ENCODE results near the gene PACS1. TPM values are rescaled to one million over a fixed set of nuclear protein-coding genes. Genes with fewer than 3 reads are reported as not detected.

The PACS1 gene
- polyA plus RNA-seq, 3 donors = 8.1 to 36.8 (median 12.4) TPM

DNA sequence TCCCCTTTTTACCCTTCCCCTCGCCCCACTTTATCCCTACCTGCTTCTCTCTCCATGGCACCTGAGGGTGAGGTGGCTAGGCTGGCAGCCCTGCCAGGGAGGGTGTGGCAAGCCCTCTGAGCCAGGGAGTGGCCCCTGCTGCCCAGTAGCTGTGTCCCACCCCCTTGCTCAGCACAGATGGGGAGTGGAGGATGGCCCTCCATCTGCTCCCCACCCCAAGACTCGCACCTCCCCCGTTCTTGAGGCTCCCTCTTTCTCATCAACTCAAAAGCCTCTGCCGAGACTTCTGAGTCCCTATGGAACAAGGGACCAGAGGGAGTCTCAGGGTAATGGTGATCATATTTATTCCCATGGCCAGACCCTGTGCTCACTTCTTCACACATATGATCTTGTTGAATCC lies 223.3 kb downstream of the PACS1 start:
- DNase-seq = no peak

DNA sequence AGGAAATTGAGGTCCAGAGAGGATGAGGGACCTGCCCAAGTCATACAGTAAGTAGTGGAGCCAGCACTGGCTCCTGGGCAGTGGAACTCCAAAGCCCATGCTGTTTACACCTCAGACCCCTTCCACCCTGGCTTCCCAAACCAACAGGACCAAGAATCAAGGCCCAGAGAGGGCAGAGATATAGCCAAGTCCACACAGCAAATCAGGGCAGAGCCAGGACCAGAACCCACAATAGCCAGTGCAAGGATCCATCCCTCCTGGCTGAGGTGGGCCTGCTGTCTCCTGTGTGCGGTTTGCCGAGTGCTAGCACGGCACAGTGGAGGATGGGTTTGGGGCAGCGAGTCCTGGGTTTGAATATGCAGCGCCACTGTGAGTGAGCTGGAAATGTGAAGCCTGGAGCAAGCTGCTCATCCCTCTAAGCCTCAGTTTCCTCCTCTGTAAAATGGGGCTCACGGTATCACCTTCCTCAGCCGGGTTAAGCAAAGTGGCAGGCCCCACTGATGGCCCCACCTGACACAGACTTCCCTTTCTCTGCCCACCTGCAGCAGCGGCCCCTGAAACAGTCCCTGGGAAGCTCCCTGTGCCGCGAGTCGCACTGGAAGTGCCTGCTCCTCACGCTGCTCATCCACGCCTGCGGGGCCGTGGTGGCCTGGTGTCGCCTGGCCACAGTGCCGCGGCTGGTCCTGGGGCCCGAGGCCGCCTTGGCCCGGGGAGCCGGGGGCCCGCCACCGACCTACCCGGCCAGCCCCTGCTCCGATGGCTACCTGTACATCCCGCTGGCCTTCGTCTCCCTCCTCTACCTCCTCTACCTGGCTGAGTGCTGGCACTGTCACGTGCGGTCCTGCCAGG lies 223.9 kb downstream of the PACS1 start:
- DNase-seq = no peak
- peaks cover 17% of the 10 kb centered on the region for H3K4me1 Mint-ChIP-seq

More for the DNA sequence above, 223.3 kb downstream of the PACS1 start:
- Histone ChIP-seq H3K9ac (ENCODE audit: insufficient read depth, low read length, poor library complexity, severe bottlenecking) (no peak overlapping the region), H3K27ac (ENCODE audit: low read depth in 1 of 2, low read length in 2 of 2) (no peak overlapping the region), H3K9me3 (replicated peaks in 1 of 2; ENCODE audit: control insufficient read depth in 1 of 2, insufficient read depth in 1 of 2, low read length in 2 of 2) (peaks cover 0 to 11% of the 10 kb centered on the region in 2 donors), H3K4me1 (ENCODE audit: control insufficient read depth in 1 of 2, insufficient read depth in 2 of 2, low read length in 2 of 2) (peaks cover 20 to 26% of the 10 kb centered on the region in 2 donors), H3K27me3 (ENCODE audit: control insufficient read depth in 2 of 2, insufficient read depth in 2 of 2, low read length in 2 of 2) (peaks cover 24 to 49% of the 10 kb centered on the region in 2 donors), H3K4me3 (replicated peaks in 1 of 3; ENCODE audit: low read depth in 2 of 3, low read length in 3 of 3) (no peak overlapping the region), H2AFZ (ENCODE audit: insufficient read depth, low read depth, low read length, poor library complexity, severe bottlenecking) (no peak overlapping the region), H3K79me2 (ENCODE audit: insufficient read depth, low read length) (no peaks in the 10 kb centered on the region), H4K20me1 (ENCODE audit: insufficient read depth, low read length) (no peaks in the 10 kb centered on the region), H3K36me3 (replicated peaks in 1 of 2; ENCODE audit: control insufficient read depth in 1 of 2, insufficient read depth in 2 of 2, low read length in 2 of 2) (no peaks in the 10 kb centered on the region), H3K4me2 (replicated peaks; ENCODE audit: extremely low read depth, low read length, poor library complexity, severe bottlenecking) (no peak overlapping the region)
- Mint-ChIP-seq H3K4me3 (peak overlapping the region in 1 of 2 donors; percentile 2), H3K27me3 (ENCODE audit: low read depth in 3 of 3) (peaks cover 39 to 56% (median 42%) of the 10 kb centered on the region in 3 donors), H3K4me1 (peaks cover 19% of the 10 kb centered on the region), H3K36me3 (peaks cover 4 to 7% of the 10 kb centered on the region in 2 donors), H3K27ac (no peak overlapping the region), H3K9me3 (peaks cover 0 to 7% (median 4%) of the 10 kb centered on the region in 7 donors)
- TF ChIP-seq, protein P1, sequence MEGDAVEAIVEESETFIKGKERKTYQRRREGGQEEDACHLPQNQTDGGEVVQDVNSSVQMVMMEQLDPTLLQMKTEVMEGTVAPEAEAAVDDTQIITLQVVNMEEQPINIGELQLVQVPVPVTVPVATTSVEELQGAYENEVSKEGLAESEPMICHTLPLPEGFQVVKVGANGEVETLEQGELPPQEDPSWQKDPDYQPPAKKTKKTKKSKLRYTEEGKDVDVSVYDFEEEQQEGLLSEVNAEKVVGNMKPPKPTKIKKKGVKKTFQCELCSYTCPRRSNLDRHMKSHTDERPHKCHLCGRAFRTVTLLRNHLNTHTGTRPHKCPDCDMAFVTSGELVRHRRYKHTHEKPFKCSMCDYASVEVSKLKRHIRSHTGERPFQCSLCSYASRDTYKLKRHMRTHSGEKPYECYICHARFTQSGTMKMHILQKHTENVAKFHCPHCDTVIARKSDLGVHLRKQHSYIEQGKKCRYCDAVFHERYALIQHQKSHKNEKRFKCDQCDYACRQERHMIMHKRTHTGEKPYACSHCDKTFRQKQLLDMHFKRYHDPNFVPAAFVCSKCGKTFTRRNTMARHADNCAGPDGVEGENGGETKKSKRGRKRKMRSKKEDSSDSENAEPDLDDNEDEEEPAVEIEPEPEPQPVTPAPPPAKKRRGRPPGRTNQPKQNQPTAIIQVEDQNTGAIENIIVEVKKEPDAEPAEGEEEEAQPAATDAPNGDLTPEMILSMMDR (IDR thresholded peaks at IDR 0.05) = no peak
- intact Hi-C loops (cut with micrococcal nuclease) = no loop called here
- no CpG with 5 or more reads among the region's 4 CpGs for WGBS (ENCODE audit: insufficient coverage)

More for the DNA sequence above, 223.9 kb downstream of the PACS1 start:
- Histone ChIP-seq H3K4me2 (replicated peaks; ENCODE audit: extremely low read depth, low read length, poor library complexity, severe bottlenecking) (no peak overlapping the region), H3K27ac (ENCODE audit: low read depth in 1 of 2, low read length in 2 of 2) (no peak overlapping the region), H2AFZ (ENCODE audit: insufficient read depth, low read depth, low read length, poor library complexity, severe bottlenecking) (no peak overlapping the region), H3K4me3 (replicated peaks in 1 of 3; ENCODE audit: low read depth in 2 of 3, low read length in 3 of 3) (no peak overlapping the region), H3K9me3 (replicated peaks in 1 of 2; ENCODE audit: control insufficient read depth in 1 of 2, insufficient read depth in 1 of 2, low read length in 2 of 2) (peaks cover 0 to 11% of the 10 kb centered on the region in 2 donors), H3K79me2 (ENCODE audit: insufficient read depth, low read length) (no peaks in the 10 kb centered on the region), H4K20me1 (ENCODE audit: insufficient read depth, low read length) (no peaks in the 10 kb centered on the region), H3K9ac (ENCODE audit: insufficient read depth, low read length, poor library complexity, severe bottlenecking) (no peak overlapping the region), H3K36me3 (replicated peaks in 1 of 2; ENCODE audit: control insufficient read depth in 1 of 2, insufficient read depth in 2 of 2, low read length in 2 of 2) (no peaks in the 10 kb centered on the region), H3K4me1 (ENCODE audit: control insufficient read depth in 1 of 2, insufficient read depth in 2 of 2, low read length in 2 of 2) (peaks cover 17 to 22% of the 10 kb centered on the region in 2 donors), H3K27me3 (ENCODE audit: control insufficient read depth in 2 of 2, insufficient read depth in 2 of 2, low read length in 2 of 2) (peaks cover 24 to 49% of the 10 kb centered on the region in 2 donors)
- peaks cover 4 to 7% of the 10 kb centered on the region in 2 donors for H3K36me3 Mint-ChIP-seq
- intact Hi-C loops (cut with micrococcal nuclease) = no loop called here
- peak overlapping the region in 1 of 2 donors; percentile 2 for H3K4me3 Mint-ChIP-seq
- peaks cover 39 to 60% (median 42%) of the 10 kb centered on the region in 3 donors for H3K27me3 Mint-ChIP-seq (ENCODE audit: low read depth in 3 of 3)
- no peak overlapping the region for H3K27ac Mint-ChIP-seq
- TF ChIP-seq, protein P1 (IDR thresholded peaks at IDR 0.05) = no peak
- H3K9me3 Mint-ChIP-seq = peaks cover 0 to 7% (median 4%) of the 10 kb centered on the region in 7 donors
- WGBS (ENCODE audit: insufficient coverage) = 79% methylated on average over 27 of the region's 30 CpGs

Other genes with a start within 250 kb of the PACS1 start
- under 1 TPM; 0.07 to 0.40 (median 0.12) TPM for gene SNX32, start 236.3 kb upstream of the PACS1 start, polyA plus RNA-seq
- gene CFL1, start 212.1 kb upstream of the PACS1 start, polyA plus RNA-seq = 1,000 to 10,000 TPM; 1,281 to 2,233 (median 1,889) TPM
- 10 to 100 TPM; 15.0 to 87.5 (median 16.4) TPM for gene MUS81, start 209.8 kb upstream of the PACS1 start, polyA plus RNA-seq
- gene EFEMP2, start 197.5 kb upstream of the PACS1 start, polyA plus RNA-seq = 10 to 100 TPM in 1 of 3 donors, under 1 TPM in 1, not detected in 1; 0.44 to 14.7 TPM
- gene CTSW, start 190.4 kb upstream of the PACS1 start, polyA plus RNA-seq = 1 to 10 TPM in 1 of 3 donors, under 1 TPM in 2; 0.71 to 1.3 (median 0.78) TPM
- 100 to 1,000 TPM in 2 of 3 donors, 10 to 100 TPM in 1; 79.1 to 109 (median 101) TPM for gene FIBP, start 181.8 kb upstream of the PACS1 start, polyA plus RNA-seq
- gene CCDC85B, start 179.6 kb upstream of the PACS1 start, polyA plus RNA-seq = 10 to 100 TPM; 20.8 to 35.2 (median 24.4) TPM
- gene FOSL1, start 169.9 kb upstream of the PACS1 start, polyA plus RNA-seq = 10 to 100 TPM in 1 of 3 donors, 1 to 10 TPM in 2; 2.5 to 28.2 (median 2.5) TPM
- 10 to 100 TPM; 21.8 to 31.5 (median 22.8) TPM for gene C11orf68, start 151.2 kb upstream of the PACS1 start, polyA plus RNA-seq
- gene DRAP1, start 150.8 kb upstream of the PACS1 start, polyA plus RNA-seq = 10 to 100 TPM; 68.3 to 97.2 (median 72.1) TPM
- gene TSGA10IP, start 124.8 kb upstream of the PACS1 start, polyA plus RNA-seq = under 1 TPM in 2 of 3 donors, not detected in 1; 0.67 to 0.71 TPM
- gene SART1, start 108.5 kb upstream of the PACS1 start, polyA plus RNA-seq = 10 to 100 TPM in 2 of 3 donors, 1 to 10 TPM in 1; 8.9 to 52.8 (median 16.1) TPM
- 10 to 100 TPM; 16.4 to 23.1 (median 18.2) TPM for gene EIF1AD, start 68.1 kb upstream of the PACS1 start, polyA plus RNA-seq
- 100 to 1,000 TPM in 2 of 3 donors, 10 to 100 TPM in 1; 79.9 to 175 (median 142) TPM for gene BANF1, start 67.8 kb upstream of the PACS1 start, polyA plus RNA-seq
- gene CST6, start 58.3 kb upstream of the PACS1 start, polyA plus RNA-seq = under 1 TPM in 1 of 3 donors, not detected in 2; 0.41 TPM
- 10 to 100 TPM; 15.4 to 24.1 (median 22.0) TPM for gene CATSPER1, start 43.8 kb upstream of the PACS1 start, polyA plus RNA-seq
- not detected for gene GAL3ST3, start 21.1 kb upstream of the PACS1 start, polyA plus RNA-seq
- gene SF3B2, start 17.9 kb upstream of the PACS1 start, polyA plus RNA-seq = 100 to 1,000 TPM in 1 of 3 donors, 10 to 100 TPM in 2; 32.1 to 107 (median 52.6) TPM
- gene KLC2, start 187.4 kb downstream of the PACS1 start, polyA plus RNA-seq = 1 to 10 TPM in 1 of 3 donors, under 1 TPM in 2; 0.67 to 2.9 (median 0.90) TPM
- 10 to 100 TPM; 17.9 to 90.5 (median 18.8) TPM for gene RAB1B, start 198.4 kb downstream of the PACS1 start, polyA plus RNA-seq
- 1 to 10 TPM in 1 of 3 donors, not detected in 2; 1.2 TPM for gene CNIH2, start 207.9 kb downstream of the PACS1 start, polyA plus RNA-seq
- gene YIF1A, start 218.9 kb downstream of the PACS1 start, polyA plus RNA-seq = 10 to 100 TPM; 50.0 to 81.1 (median 63.8) TPM
- gene TMEM151A, start 221.6 kb downstream of the PACS1 start, polyA plus RNA-seq = not detected
- gene CD248, start 246.8 kb downstream of the PACS1 start, polyA plus RNA-seq = under 1 TPM in 2 of 3 donors, not detected in 1; 0.05 to 0.13 TPM